ENCODE results near the gene DENND2C.

DENND2C gene, protein sequence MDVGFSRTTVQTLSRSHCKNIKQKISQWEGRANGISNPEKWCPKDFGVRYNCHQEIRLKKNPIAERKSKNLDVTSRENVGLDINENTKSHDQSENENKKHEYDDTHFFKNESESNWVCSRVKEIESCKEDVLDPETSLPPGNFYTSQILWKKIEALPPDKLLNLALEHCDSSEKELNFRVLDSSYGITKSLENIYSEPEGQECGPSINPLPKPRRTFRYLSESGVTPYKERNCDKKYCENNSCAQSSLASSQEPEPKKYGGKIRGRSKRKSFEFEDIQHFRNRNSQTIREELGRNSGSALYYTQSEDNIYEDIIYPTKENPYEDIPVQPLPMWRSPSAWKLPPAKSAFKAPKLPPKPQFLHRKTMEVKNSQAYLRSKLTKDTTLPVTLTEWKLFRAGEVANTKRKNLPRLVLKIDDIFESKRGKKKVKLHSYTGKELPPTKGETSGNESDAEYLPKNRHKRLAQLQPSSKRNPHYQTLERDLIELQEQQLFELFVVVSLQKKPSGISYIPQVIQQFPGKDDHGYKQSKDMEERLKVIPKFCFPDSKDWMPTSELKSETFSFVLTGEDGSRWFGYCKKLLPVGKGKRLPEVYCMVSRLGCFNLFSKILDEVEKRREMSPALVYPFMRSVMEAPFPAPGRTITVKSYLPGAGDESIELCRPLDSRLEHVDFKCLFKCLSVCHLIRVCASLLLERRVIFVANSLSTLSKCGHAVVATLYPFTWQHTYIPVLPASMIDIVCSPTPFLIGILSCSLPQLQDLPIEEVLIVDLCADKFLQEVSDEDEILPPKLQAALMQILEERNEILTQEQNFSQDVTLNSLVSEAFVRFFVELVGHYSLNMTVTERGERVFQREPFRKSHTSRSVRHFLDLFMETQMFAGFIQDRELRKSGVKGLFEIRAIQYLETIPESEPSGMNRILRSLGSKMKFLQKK

DNA sequence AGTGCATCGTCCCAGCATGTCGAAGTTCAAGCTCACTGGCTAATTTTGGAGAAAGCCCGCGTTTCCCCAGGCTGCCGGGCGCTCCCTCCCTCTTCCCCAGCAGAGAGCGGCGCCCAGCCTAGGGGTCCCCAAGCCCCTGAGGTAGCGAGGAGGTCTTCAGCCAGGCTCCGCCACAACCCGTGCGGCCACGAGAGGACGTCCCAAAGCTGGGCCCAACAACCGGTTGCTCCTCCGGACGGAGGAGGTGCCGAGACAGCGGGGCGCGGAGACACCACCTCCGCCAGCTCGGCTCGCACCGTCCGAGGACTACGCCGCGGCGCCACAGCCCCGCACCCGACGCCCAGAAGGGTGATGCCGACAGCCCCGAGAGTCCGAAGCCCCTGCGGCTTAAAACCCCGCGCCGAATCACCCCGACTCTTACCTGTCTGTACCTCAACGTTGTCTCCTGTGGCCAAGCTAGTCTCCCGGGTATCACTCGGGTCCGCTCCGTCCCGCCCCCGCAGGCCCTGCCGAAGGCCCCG is at the start of gene DENND2C:
DENND2C (minus strand) TSS at position 488 of the 521 bp plus-strand sequence. CDS start 44,065 bp downstream, outside the sequence.
- DNase-seq, result peak; percentile 46

DNA sequence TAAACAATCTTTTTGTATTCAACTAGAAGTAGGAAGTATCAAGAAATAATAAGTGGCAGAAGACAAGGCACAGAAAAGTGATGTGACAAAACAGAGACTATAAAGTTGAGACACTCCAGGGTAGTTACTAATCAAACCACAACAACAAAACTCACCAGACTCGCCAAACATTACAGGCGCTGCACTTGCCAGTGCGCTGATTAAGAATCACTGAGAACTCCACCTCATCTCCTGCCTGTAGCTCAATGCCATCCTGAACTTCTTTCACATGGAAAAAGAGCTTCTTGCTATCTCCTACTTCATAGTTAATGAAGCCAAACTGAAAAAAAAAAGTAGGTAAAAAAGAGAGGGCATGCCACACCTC is 49.6 kb upstream of the DENND2C start:
- no peak for DNase-seq

DNA sequence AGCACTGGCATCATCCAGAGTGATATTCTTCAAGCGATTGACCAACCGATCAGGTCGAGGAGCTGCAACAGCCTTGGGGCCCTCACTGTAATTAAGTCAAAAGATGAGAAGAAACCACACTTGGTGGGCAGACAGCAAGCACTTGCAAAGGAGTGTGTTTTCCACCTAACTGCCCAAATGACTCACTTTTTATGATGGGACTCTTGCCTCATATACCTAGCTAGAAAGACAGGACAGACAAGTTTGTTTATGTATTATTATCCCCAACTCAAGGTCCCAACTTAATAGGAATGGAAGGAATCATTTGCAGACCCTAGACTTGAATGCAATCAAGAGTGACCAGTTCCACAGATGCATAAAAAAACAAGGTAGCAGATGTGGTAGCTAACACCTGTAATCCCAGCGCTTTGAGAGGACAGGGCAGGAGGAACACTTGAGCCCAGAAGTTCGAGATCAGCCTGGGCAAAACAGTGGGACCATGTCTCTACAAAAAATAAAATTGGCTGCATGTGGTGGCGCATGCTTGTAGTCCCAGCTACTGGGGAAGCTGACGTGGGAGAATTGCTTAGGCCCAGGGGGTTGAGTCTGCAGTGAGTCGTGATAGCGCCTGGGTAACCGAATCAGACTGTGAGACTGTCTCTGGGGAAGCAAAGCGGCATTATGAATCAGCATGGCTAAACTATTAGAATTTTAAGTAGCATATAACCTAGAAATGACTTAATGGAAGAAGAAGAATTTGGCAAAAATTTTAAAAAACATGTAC is 49.0 kb upstream of the DENND2C start:
- no peak for DNase-seq

DNA sequence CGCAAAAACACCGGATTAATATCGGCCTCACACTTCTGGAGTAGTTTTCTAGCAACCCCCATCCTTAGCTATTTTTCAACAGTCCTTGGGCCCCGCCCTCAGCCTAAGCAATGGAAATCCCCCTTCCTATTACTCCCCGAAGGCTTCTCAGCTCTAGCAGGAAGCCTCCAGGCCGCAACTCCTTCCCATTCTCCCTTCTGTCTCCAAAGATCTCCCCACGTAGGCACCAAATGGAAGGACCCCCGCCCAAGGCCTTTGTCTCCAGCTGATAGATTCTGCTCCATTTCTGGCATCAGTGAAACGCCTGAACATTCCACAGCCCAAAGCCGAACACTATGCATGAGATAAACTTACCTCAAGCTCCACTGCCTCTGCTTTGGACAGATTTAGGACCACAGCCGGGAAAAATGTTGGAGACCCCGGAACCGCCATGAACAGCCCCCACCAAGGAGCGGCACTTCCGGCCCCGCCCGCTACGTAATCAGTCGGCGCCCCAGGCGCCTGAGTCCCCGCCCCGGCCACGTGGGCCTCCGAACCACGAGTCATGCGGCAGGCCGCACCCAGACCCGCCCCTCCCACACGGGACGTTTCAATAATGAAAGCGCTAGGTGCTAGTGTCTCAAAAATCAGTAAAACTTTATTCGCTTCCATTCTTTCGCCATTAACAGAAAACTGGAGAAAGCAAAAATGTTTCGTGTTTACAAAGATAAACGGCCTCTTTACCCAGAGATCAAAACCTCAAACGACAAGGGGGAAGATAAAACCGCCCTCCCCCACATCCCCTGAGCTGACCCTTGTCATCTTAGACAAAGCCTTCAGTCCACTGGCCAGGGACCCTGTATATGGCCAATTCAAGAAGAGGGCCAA is 46.7 kb upstream of the DENND2C start, which contains the start of gene NRAS:
NRAS (minus strand) TSS at position 468 of the 867 bp plus-strand sequence. CDS start 611 bp downstream, outside the sequence.
- DNase-seq, result peak; percentile 82

GRCh38 chr1:114715952-114716303 is 46.1 kb upstream of the DENND2C start:
- DNase-seq, result no peak

- no peak for DNase-seq
These were observed 43.1 kb upstream of the DENND2C start for GRCh38 chr1:114712977-114713376.

GRCh38 chr1:114710360-114710759 is 40.5 kb upstream of the DENND2C start:
- no peak for DNase-seq

GRCh38 chr1:114707604-114708003 is 37.8 kb upstream of the DENND2C start:
- no peak for DNase-seq

DNA sequence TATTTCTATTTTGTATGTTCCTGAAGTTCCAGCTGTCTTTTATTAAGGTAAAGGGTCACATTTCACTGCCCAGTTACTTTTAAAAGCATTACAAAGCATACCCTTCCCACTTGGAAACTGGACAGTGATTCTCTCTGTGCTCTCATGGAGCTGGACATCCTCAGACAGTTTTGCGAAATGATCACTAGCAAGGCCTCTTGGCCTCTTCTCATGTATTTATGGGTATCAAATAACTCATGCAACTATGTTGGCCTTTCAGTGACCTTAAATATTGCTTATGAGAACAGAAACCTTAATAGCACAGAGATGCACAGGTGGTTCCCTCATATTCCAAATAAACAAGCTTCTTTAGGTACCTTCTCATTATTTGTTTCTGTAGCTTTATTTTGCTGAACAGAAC is 33.4 kb upstream of the DENND2C start:
- no peak for DNase-seq

DNA sequence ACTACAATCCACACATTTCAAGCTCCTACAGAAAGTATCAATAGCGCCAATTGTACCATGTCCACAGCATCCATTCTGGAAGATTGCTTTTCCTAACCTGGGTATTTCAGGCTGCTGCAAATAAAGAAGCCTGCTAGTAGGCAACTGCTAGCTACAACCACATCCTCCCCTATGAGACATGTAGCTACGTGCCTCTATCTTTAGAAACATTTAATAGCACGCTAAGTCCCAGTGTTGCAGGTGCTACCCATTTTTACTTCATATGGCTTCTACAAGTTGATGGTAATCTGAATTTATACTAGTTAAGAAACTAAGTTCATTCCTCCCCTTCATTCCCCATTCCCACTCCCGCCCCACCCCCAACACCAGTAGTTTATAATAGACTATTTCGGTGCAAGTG is 32.9 kb upstream of the DENND2C start:
- no peak for DNase-seq

DNA sequence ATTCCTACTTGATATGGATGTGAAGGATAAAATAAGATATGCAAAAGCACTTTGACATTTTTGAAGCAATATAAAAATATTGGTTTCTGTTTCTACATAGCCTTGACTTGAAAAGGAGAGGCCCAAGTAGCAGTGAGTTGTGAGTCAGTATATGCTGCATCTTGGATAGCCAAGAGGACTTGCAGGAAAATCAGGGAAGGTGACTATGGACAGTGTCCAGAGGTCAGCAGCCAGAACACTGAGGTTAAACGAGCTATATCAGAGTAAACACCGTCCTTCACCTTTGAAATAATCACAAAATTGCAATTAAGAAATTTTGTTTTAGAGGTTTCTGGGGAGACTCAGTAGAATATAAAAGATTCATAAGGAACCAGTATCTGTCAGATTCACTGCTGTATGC is 32.1 kb upstream of the DENND2C start:
- no peak for DNase-seq

- DNase-seq, result no peak
These were observed 30.3 kb upstream of the DENND2C start for GRCh38 chr1:114700036-114700600.

DNA sequence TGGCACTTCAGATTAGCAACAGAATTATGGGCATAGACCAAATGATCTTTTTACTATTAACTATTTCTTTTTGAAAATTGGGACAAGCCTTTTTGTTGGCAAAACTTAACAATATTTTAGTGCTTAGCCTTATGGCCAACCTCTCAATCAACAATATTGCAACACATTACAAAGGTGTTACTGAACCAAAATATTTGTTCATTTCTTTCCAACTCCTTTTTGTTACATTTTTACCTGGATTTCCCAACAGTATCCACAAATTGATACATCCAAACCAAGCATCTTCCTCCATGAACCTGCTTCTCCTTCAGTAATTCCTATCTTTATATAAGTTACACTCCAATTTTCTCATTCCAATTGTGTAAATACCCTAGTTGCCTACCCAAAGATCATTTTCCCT is 27.0 kb upstream of the DENND2C start:
- DNase-seq, result no peak

GRCh38 chr1:114695430-114696058 is 25.7 kb upstream of the DENND2C start, which contains the start of gene AMPD1:
AMPD1 (minus strand) TSS chr1:114695546; CDS start chr1:114695471, 75 bp downstream.
- DNase-seq, result no peak

GRCh38 chr1:114694540-114695310 is 24.9 kb upstream of the DENND2C start:
- DNase-seq, result no peak

- DNase-seq, result no peak
These were observed 23.1 kb upstream of the DENND2C start for GRCh38 chr1:114692947-114693346.

- no peak for DNase-seq
These were observed 21.2 kb upstream of the DENND2C start for GRCh38 chr1:114691061-114691460.

DNA sequence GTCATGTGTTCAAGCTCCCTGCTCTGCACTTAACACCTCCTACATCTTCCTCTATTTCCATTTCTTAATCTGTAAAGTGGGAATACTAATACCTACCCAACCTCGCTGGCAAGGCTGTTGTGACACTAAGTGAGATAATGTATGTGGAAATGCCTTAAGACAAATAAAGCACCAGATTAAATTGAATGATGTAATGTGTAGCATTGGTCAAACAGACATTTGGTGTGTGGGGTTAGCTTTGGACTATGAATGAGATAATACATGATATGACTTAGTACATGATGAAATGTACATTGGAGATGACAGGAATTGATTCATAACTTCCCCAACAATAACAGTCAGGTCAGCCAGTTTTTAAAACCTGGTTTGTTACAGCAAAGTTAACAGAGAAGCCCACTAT is 20.3 kb upstream of the DENND2C start:
- no peak for DNase-seq

GRCh38 chr1:114688526-114688925 is 18.7 kb upstream of the DENND2C start:
- no peak for DNase-seq

GRCh38 chr1:114685851-114686250 is 16.0 kb upstream of the DENND2C start:
- no peak for DNase-seq

All from NCI-H1694 treated with DMSO at 0.1 percent for 48 hours (cell line).